RWPE2 (cell line): Measurements from ENCODE around the gene WNT6.

ENCODE experiments used
- ATAC-seq: fragments of 200-7000 bp; cut with Tn5 transposase; 3 replicates; pipeline ENCODE4 v1.9.1; 2021; ENCODE audit warnings: low read depth
- DNase-seq: peaks from one replicate; pipeline ENCODE4 v3.0.0-alpha.2; 2020; ENCODE audit warnings: low spot score
- H3K27ac ChIP-seq: fragments of 450-650 bp; 2 replicates; pipeline ENCODE4 v1.5.1; 2017; ENCODE audit warnings: mild to moderate bottlenecking; ENCODE audit not compliant: poor library complexity, severe bottlenecking
- H3K27me3 ChIP-seq: fragments of 250-450 bp; sonication (Bioruptor Pico); 2 replicates; pipeline ENCODE4 v1.5.1; 2021; ENCODE audit warnings: mild to moderate bottlenecking, moderate library complexity; ENCODE audit not compliant: insufficient read depth, poor library complexity, severe bottlenecking
- H3K36me3 ChIP-seq: fragments of 250-450 bp; sonication (Bioruptor Pico); 2 replicates; pipeline ENCODE4 v1.5.1; 2020; ENCODE audit warnings: low read depth, mild to moderate bottlenecking, moderate library complexity
- H3K4me1 ChIP-seq: fragments of 250-450 bp; sonication (Bioruptor Pico); 2 replicates; pipeline ENCODE4 v1.5.1; 2021; ENCODE audit warnings: mild to moderate bottlenecking, moderate library complexity; ENCODE audit not compliant: insufficient read depth, poor library complexity, severe bottlenecking
- H3K4me3 ChIP-seq: fragments of 250-450 bp; sonication (Bioruptor Pico); 2 replicates; pipeline ENCODE4 v1.5.1; 2021; ENCODE audit warnings: mild to moderate bottlenecking, moderate library complexity; ENCODE audit not compliant: severe bottlenecking
- H3K9me3 ChIP-seq: fragments of 250-450 bp; sonication (Bioruptor Pico); 2 replicates; pipeline ENCODE4 v1.5.1; 2021; ENCODE audit warnings: mild to moderate bottlenecking, moderate library complexity; ENCODE audit not compliant: severe bottlenecking
- CTCF ChIP-seq: fragments of 450-650 bp; IDR thresholded peaks from one replicate; pipeline ENCODE4 v1.5.1; 2017; ENCODE audit warnings: mild to moderate bottlenecking, moderate library complexity; ENCODE audit not compliant: poor library complexity, severe bottlenecking

WNT6 gene

GRCh38 chr2:218880859-218881594, 21.4 kb downstream of the WNT6 start:
- no peak for TF ChIP-seq CTCF
- Histone ChIP-seq H3K4me3 (peak overlapping the region; percentile 32), H3K4me1 (peaks cover 9% of the 10 kb centered on the region), H3K36me3 (no peaks in the 10 kb centered on the region), H3K27ac (no peak overlapping the region), H3K27me3 (no peaks in the 10 kb centered on the region), H3K9me3 (no peaks in the 10 kb centered on the region)
- DNase-seq, result no peak
- no peak for ATAC-seq

- ATAC-seq, result no peak
- H3K27ac ChIP-seq, result peak overlapping the region; percentile 48
- H3K9me3 ChIP-seq, result no peaks in the 10 kb centered on the region
- H3K4me1 ChIP-seq, result peaks cover 9% of the 10 kb centered on the region
- no peak for DNase-seq
- H3K36me3 ChIP-seq, result no peaks in the 10 kb centered on the region
- H3K27me3 ChIP-seq, result no peaks in the 10 kb centered on the region
- TF ChIP-seq CTCF, result no peak
- H3K4me3 ChIP-seq, result peak overlapping the region; percentile 32
These were observed 22.3 kb downstream of the WNT6 start for GRCh38 chr2:218881744-218882460.

- ATAC-seq (no peak), DNase-seq (peak; percentile 24)
- no peak for TF ChIP-seq CTCF
- Histone ChIP-seq H3K27me3 (no peaks in the 10 kb centered on the region), H3K36me3 (no peaks in the 10 kb centered on the region), H3K27ac (peak overlapping the region; percentile 48), H3K4me1 (peaks cover 9% of the 10 kb centered on the region), H3K4me3 (no peak overlapping the region), H3K9me3 (no peaks in the 10 kb centered on the region)
These were observed 22.8 kb downstream of the WNT6 start for GRCh38 chr2:218882461-218882816.

GRCh38 chr2:218882866-218883366, 23.3 kb downstream of the WNT6 start:
- peaks cover 9% of the 10 kb centered on the region for H3K4me1 ChIP-seq

More at GRCh38 chr2:218882866-218883366, 23.3 kb downstream of the WNT6 start:
- peak overlapping the region; percentile 48 for H3K27ac ChIP-seq
- H3K4me3 ChIP-seq, result no peak overlapping the region
- DNase-seq (no peak), ATAC-seq (peak; percentile 59)
- TF ChIP-seq CTCF, result no peak
- H3K9me3 ChIP-seq, result no peaks in the 10 kb centered on the region
- H3K27me3 ChIP-seq, result no peaks in the 10 kb centered on the region
- H3K36me3 ChIP-seq, result no peaks in the 10 kb centered on the region
